Tibial nerve (tissue), 4 donors: Measurements from ENCODE around the gene MRPL19. TPM values are rescaled to one million over a fixed set of nuclear protein-coding genes. Genes with fewer than 3 reads are reported as not detected.

Experiments
- DNase-seq, 2 donors: peaks; one replicate each; pipeline ENCODE4 v3.0.0-alpha.2; 2019; ENCODE audit warnings: low spot score in 2 of 2
- H3K27ac ChIP-seq, 4 donors: fragments of 200-600 bp; sonication (generic) in 3 of 4; one replicate each; pipeline ENCODE4 v1.5.1; 2017 to 2019; ENCODE audit warnings: mild to moderate bottlenecking in 1 of 4
- H3K27me3 ChIP-seq, 2 donors: fragments of 200-600 bp; sonication (generic) in 1 of 2; one replicate each; pipeline versions ENCODE4 v1.5.1 to v1.6.0; 2017 to 2019
- H3K36me3 ChIP-seq, 3 donors: fragments of 200-600 bp; sonication (generic); one replicate each; pipeline ENCODE4 v1.5.1; 2018 to 2019
- H3K4me1 ChIP-seq, 4 donors: fragments of 200-600 bp; sonication (generic) in 3 of 4; one replicate each; pipeline ENCODE4 v1.5.1; 2017 to 2019
- H3K4me3 ChIP-seq, 4 donors: fragments of 200-600 bp; sonication (generic) in 3 of 4; one replicate each; pipeline ENCODE4 v1.5.1; 2017 to 2019; ENCODE audit warnings: mild to moderate bottlenecking in 1 of 4, moderate library complexity in 1 of 4
- H3K9me3 ChIP-seq, 4 donors: fragments of 200-600 bp; sonication (generic) in 3 of 4; one replicate each; pipeline ENCODE4 v1.5.1; 2017 to 2019
- CTCF ChIP-seq, 5 experiments: fragments of 200-600 bp in 3 of 5; fragments of 450-650 bp in 2 of 5; sonication (generic) in 3 of 5; IDR thresholded peaks; one replicate each; pipeline ENCODE4 v1.5.1; 2016 to 2019; ENCODE audit warnings: antibody characterized with exemption in 5 of 5, mild to moderate bottlenecking in 3 of 5, moderate library complexity in 2 of 5
- EP300 ChIP-seq, 2 donors: sonication (generic); formaldehyde crosslinking; IDR thresholded peaks; one replicate each; pipeline ENCODE4 v1.6.1; 2017; ENCODE audit warnings: antibody characterized with exemption in 2 of 2, mild to moderate bottlenecking in 1 of 2
- POLR2A ChIP-seq, 2 donors: fragments of 450-650 bp; IDR thresholded peaks; one replicate each; pipeline ENCODE4 v1.6.1; 2017; ENCODE audit warnings: antibody characterized with exemption in 2 of 2, mild to moderate bottlenecking in 2 of 2, moderate library complexity in 2 of 2
- WGBS, 2 donors: methylation state at CpG; one replicate each; pipeline ENCODE4 v1.1.5; 2018; 5-methylcytosine and 5-hydroxymethylcytosine counted together
- total RNA-seq, 4 donors: library from RNA; depleted of rRNA; stranded (reverse); fragments of >200 nt; gene quantifications; one replicate each; pipeline ENCODE4 v1.1.0, GENCODE V29; 2016

Gene MRPL19
- total RNA-seq, 4 donors from 2014 or later, result 27.9 to 52.9 (median 34.9) TPM

GRCh38 chr2:75622929-75623328, 23.7 kb upstream of the MRPL19 start:
- Histone ChIP-seq H3K9me3 (no peaks in the 10 kb centered on the region), H3K4me1 (peaks cover 0 to 2% (median 0%) of the 10 kb centered on the region in 4 donors), H3K4me3 (no peak overlapping the region), H3K36me3 (no peaks in the 10 kb centered on the region), H3K27ac (no peak overlapping the region), H3K27me3 (no peaks in the 10 kb centered on the region)
- WGBS, 2 donors, result 81 to 86% methylated on average over 3 of the region's 3 CpGs
- no peak for TF ChIP-seq POLR2A (IDR thresholded peaks at IDR 0.05)
- TF ChIP-seq EP300 (IDR thresholded peaks at IDR 0.05), result no peak
- no peak for TF ChIP-seq CTCF (IDR thresholded peaks at IDR 0.05)
- DNase-seq, result no peak

GRCh38 chr2:75627902-75628504, 18.6 kb upstream of the MRPL19 start:
- Histone ChIP-seq H3K4me1 (peaks cover 0 to 14% (median 3%) of the 10 kb centered on the region in 4 donors), H3K9me3 (no peaks in the 10 kb centered on the region), H3K4me3 (no peak overlapping the region), H3K36me3 (no peaks in the 10 kb centered on the region), H3K27ac (no peak overlapping the region), H3K27me3 (no peaks in the 10 kb centered on the region)
- TF ChIP-seq POLR2A (IDR thresholded peaks at IDR 0.05) (no peak), EP300 (IDR thresholded peaks at IDR 0.05) (no peak), CTCF (IDR thresholded peaks at IDR 0.05) (peak; percentile 61 to 85 (median 74))
- DNase-seq, result peak; percentile 48 to 68
- 1 to 2% methylated on average over 4 of the region's 4 CpGs for WGBS, 2 donors

- no peaks in the 10 kb centered on the region for H3K9me3 ChIP-seq
- TF ChIP-seq CTCF (IDR thresholded peaks at IDR 0.05), result no peak
- H3K4me3 ChIP-seq, result no peak overlapping the region
- no peak for DNase-seq
- H3K27ac ChIP-seq, result peak overlapping the region in 1 of 4 donors; percentile 21
- 55 to 58% methylated on average over 5 of the region's 5 CpGs for WGBS, 2 donors
- no peaks in the 10 kb centered on the region for H3K36me3 ChIP-seq
- H3K27me3 ChIP-seq, result no peaks in the 10 kb centered on the region
- peaks cover 0 to 14% (median 3%) of the 10 kb centered on the region in 4 donors for H3K4me1 ChIP-seq
Observed at GRCh38 chr2:75632091-75632701, 14.4 kb upstream of the MRPL19 start.

GRCh38 chr2:75632813-75633212, 13.8 kb upstream of the MRPL19 start:
- DNase-seq, result no peak
- Histone ChIP-seq H3K36me3 (no peaks in the 10 kb centered on the region), H3K4me1 (peaks cover 0 to 14% (median 3%) of the 10 kb centered on the region in 4 donors), H3K27me3 (no peaks in the 10 kb centered on the region), H3K4me3 (no peak overlapping the region), H3K9me3 (no peaks in the 10 kb centered on the region), H3K27ac (no peak overlapping the region)
- TF ChIP-seq EP300 (IDR thresholded peaks at IDR 0.05) (no peak), CTCF (IDR thresholded peaks at IDR 0.05) (no peak), POLR2A (IDR thresholded peaks at IDR 0.05) (no peak)
- WGBS, 2 donors, result 39 to 42% methylated on average over 1 of the region's 1 CpG

GRCh38 chr2:75633620-75634019, 13.0 kb upstream of the MRPL19 start:
- 64 to 75% methylated on average over 3 of the region's 3 CpGs for WGBS, 2 donors
- peaks cover 0 to 10% (median 3%) of the 10 kb centered on the region in 4 donors for H3K4me1 ChIP-seq
- no peak for DNase-seq
- H3K27me3 ChIP-seq, result no peaks in the 10 kb centered on the region
- H3K27ac ChIP-seq, result no peak overlapping the region
- no peak overlapping the region for H3K4me3 ChIP-seq
- H3K9me3 ChIP-seq, result no peaks in the 10 kb centered on the region
- H3K36me3 ChIP-seq, result no peaks in the 10 kb centered on the region
- TF ChIP-seq CTCF (IDR thresholded peaks at IDR 0.05), result no peak
